ENCODE data around the gene IGF2BP2.
"Not testable (repeated sequence)": the region's sequence is repeated elsewhere in the genome, so short reads cannot be mapped to it uniquely, and the experiment has no call there.

Gene IGF2BP2

GRCh38 chr3:185813205-185813604, 11.6 kb downstream of the IGF2BP2 start:
- no peaks in the 10 kb centered on the region for H3K27me3 ChIP-seq
- no peak overlapping the region for H3K4me3 ChIP-seq (ENCODE audit: low read depth in 1 of 2, low read length in 1 of 2)
- TF ChIP-seq, protein P1, sequence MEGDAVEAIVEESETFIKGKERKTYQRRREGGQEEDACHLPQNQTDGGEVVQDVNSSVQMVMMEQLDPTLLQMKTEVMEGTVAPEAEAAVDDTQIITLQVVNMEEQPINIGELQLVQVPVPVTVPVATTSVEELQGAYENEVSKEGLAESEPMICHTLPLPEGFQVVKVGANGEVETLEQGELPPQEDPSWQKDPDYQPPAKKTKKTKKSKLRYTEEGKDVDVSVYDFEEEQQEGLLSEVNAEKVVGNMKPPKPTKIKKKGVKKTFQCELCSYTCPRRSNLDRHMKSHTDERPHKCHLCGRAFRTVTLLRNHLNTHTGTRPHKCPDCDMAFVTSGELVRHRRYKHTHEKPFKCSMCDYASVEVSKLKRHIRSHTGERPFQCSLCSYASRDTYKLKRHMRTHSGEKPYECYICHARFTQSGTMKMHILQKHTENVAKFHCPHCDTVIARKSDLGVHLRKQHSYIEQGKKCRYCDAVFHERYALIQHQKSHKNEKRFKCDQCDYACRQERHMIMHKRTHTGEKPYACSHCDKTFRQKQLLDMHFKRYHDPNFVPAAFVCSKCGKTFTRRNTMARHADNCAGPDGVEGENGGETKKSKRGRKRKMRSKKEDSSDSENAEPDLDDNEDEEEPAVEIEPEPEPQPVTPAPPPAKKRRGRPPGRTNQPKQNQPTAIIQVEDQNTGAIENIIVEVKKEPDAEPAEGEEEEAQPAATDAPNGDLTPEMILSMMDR (IDR thresholded peaks at IDR 0.05) = no peak
- H3K9me3 ChIP-seq = no peaks in the 10 kb centered on the region
- no peaks in the 10 kb centered on the region for H3K36me3 ChIP-seq
- H3K4me1 ChIP-seq (ENCODE audit: control insufficient read depth in 1 of 2, insufficient read depth in 1 of 2, low read depth in 1 of 2, low read length in 1 of 2) = peaks cover 21 to 31% of the 10 kb centered on the region in 2 experiments
- no peak overlapping the region for H3K27ac ChIP-seq

DNA sequence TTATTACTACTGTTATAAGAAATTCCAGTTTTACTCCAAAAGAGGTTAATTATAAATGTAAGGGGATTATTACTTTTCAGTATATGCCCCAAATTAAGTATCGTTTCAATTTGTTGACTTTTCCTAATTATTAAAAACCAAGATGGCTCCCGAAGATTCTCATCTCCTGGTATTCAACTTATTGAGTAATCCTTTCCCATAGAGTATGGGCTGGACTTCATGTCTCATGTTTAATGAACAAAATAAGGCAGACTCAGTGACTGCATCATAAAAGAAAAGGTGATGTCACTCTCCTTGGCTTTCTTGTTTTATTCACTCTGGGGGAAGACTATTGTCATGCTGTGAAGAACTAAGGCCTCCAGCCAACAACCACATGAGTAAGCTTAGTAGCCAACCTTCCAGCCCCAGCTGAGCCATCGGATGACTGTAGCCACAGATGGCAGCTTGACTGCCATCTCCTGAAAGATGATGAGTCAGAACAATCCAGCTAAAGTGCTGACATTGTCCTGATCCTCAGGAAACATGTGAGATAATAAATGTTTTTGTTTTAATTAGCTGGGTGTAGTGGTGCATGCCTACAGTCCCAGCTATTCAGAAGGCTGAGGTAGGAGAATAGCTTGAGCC, 17.3 kb downstream of the IGF2BP2 start:
- H3K4me1 ChIP-seq (ENCODE audit: control insufficient read depth in 1 of 2, insufficient read depth in 1 of 2, low read depth in 1 of 2, low read length in 1 of 2) = peaks cover 9 to 12% of the 10 kb centered on the region in 2 experiments
- no peaks in the 10 kb centered on the region for H3K9me3 ChIP-seq
- H3K27me3 ChIP-seq = no peaks in the 10 kb centered on the region
- no peaks in the 10 kb centered on the region for H3K36me3 ChIP-seq
- no peak overlapping the region for H3K27ac ChIP-seq
- TF ChIP-seq, protein P1 (IDR thresholded peaks at IDR 0.05) = no peak
- H3K4me3 ChIP-seq (ENCODE audit: low read depth in 1 of 2, low read length in 1 of 2) = no peak overlapping the region

GRCh38 chr3:185798831-185799110, 26.1 kb downstream of the IGF2BP2 start:
- not testable (repeated sequence) for H3K27me3 ChIP-seq; H3K4me3 ChIP-seq (ENCODE audit: low read depth in 1 of 2, low read length in 1 of 2); H3K36me3 ChIP-seq; H3K9me3 ChIP-seq; H3K27ac ChIP-seq; H3K4me1 ChIP-seq (ENCODE audit: control insufficient read depth in 1 of 2, insufficient read depth in 1 of 2, low read depth in 1 of 2, low read length in 1 of 2)

DNA sequence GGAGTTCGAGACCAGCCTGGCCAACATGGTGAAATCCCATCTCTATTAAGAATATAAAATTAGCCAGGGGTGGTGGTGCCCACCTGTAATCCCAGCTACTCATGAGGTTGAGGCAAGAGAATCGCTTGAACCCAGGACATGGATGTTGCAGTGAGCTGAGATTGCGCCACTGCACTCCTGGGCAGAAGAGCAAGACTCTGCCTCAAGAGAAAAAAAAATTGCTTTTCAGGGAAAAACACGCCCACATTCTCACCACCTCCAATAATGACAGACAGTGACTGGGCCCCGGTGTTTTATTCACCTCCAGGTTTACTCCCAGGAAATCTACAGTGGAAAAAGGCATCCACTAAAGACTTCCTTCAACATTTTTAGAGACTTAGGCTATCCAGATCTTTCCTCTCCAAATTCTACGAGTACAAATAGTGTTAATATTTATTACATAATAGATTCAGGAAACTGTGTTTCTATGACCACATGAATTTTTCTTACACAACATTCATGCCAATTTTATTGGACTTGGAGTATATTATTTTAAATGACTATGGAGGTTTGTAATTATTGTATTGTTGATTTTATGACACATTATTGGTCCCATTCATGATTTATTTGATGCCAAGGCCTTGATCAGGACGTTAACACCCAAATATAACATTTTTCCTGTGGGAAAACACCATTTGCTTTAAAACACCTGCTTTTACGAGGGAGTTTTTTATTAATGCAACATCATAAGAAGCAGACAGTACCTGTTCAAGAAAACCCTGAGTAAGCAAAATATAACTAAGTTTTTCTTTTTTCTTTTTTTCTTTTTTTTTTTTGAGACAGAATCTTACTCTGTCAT, 26.6 kb downstream of the IGF2BP2 start:
- Histone ChIP-seq H3K4me3 (ENCODE audit: low read depth in 1 of 2, low read length in 1 of 2) (no peak overlapping the region), H3K36me3 (no peaks in the 10 kb centered on the region), H3K9me3 (no peaks in the 10 kb centered on the region), H3K27ac (no peak overlapping the region), H3K27me3 (no peaks in the 10 kb centered on the region), H3K4me1 (ENCODE audit: control insufficient read depth in 1 of 2, insufficient read depth in 1 of 2, low read depth in 1 of 2, low read length in 1 of 2) (peaks cover 4 to 6% of the 10 kb centered on the region in 2 experiments)
- TF ChIP-seq, protein P1 (IDR thresholded peaks at IDR 0.05) = no peak

DNA sequence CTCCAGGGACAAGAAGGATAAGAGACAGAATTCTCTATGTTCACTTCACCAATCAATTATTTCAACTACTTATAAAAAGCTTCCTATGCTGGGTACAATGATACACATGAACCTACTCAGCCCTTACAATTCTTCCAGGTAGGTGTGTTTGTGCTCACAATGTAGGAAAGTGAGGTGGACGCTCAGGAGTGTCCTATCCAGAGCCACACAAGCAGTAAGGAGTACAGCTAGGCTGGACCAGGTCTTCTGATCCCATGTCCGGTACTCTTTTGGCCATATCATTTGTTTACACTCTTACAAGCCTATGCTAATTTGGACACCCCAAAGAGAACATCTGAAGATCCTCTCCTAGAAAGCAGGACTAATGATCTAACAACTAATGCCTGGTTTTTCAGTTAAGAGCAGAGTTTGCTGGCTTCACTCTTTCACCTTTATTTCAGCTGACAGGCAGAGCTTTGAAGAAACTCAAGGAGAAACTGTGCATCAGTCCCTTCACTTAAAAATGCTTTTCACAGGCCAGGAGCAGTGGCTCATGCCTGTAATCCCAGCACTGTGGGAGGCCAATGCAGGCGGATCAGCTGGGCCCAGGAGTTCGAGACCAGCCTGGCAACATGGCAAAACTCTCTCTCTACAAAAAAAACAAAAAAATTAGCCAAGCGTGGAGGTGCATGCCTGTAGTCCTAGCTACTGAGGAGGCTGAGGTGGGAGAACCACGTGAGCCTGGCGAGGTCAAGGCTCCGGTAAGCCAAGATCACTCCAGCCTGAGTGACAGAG, 27.5 kb downstream of the IGF2BP2 start:
- H3K27ac ChIP-seq = no peak overlapping the region

More for the DNA sequence above, 27.5 kb downstream of the IGF2BP2 start:
- Histone ChIP-seq H3K36me3 (no peaks in the 10 kb centered on the region), H3K9me3 (no peaks in the 10 kb centered on the region), H3K4me3 (ENCODE audit: low read depth in 1 of 2, low read length in 1 of 2) (no peak overlapping the region), H3K27me3 (no peaks in the 10 kb centered on the region), H3K4me1 (ENCODE audit: control insufficient read depth in 1 of 2, insufficient read depth in 1 of 2, low read depth in 1 of 2, low read length in 1 of 2) (peaks cover 4 to 6% of the 10 kb centered on the region in 2 experiments)
- TF ChIP-seq, protein P1 (IDR thresholded peaks at IDR 0.05) = no peak

Data from neutrophil (primary cell).